ENCODE data around the gene TRIO.

TRIO gene

DNA sequence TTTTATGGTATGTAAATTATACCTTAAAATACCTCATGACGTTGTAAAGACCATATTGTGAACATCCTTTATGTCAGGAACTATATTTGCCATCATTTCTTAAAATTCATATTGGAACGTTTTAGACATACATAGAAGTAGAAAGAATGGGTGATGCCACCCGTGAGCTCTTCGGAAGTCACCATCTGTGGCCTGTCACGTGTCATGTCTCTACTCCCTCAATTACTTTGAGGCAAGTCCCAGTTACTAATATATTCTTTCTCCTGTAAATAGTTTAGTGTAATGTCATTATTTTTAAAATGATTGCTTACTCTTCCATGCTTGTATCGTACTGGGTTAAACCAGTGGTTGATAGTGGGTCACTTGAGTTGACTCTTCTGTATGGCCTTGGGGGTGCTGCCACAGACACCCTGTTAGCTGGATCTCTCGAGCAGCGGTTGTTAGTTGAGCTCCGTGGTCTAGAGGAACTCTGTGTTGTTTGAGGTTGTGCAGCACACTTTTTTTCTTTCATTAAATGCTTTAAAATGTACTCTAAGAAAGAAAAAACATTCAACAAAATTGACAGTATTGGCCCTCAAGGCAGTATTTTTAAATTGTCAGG lies 66.2 kb downstream of the TRIO start:
- DNase-seq (ENCODE audit: low spot score), result no peak

- DNase-seq (ENCODE audit: low spot score), result no peak
Measured at GRCh38 chr5:14209836-14210235, 66.7 kb downstream of the TRIO start.

GRCh38 chr5:14210729-14211128 lies 67.6 kb downstream of the TRIO start:
- no peak for DNase-seq (ENCODE audit: low spot score)

GRCh38 chr5:14211818-14212803 lies 69.0 kb downstream of the TRIO start:
- DNase-seq (ENCODE audit: low spot score), result no peak

GRCh38 chr5:14212838-14213237 lies 69.7 kb downstream of the TRIO start:
- DNase-seq (ENCODE audit: low spot score), result no peak

- no peak for DNase-seq (ENCODE audit: low spot score)
Measured at GRCh38 chr5:14213253-14213652, 70.1 kb downstream of the TRIO start.

DNA sequence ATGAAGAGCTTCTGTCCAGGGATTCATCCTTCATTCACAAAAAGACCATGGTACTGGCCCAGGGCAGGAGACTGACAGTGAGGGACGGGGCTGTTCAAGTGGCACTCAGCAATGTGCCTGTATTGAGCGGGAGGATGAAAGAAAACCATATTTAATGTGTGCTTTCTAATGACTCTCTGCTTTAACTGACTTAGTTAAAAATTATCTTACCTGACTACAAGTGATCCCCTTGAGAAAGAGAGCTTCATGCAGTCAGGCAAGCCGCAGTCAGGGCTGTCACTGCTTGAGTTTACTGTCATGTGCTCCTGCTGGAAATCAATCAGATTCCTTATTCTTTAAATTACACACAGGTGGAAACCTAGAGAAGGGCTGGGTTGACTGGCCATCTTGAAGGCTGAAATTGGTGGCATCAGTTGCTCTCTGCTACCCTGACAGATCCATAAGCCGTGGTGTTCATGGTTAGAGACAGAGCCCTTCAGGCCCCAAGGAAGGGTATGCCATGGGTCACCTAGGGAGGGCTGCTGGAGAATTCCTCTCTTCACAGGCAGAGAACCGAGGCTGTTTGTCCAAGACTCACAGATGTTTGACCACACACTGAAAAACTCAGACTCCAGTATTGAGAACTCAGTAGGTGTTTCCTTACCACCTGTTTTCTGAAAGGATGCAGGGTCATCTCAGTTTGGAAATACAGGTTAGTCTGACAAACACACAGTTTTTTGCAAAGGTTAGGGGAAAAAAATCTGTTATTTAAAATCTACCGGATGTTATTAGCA lies 70.9 kb downstream of the TRIO start:
- no peak for DNase-seq (ENCODE audit: low spot score)

- no peak for DNase-seq (ENCODE audit: low spot score)
Measured at GRCh38 chr5:14215901-14216300, 72.8 kb downstream of the TRIO start.

- DNase-seq (ENCODE audit: low spot score), result no peak
Measured at GRCh38 chr5:14216372-14216771, 73.2 kb downstream of the TRIO start.

DNA sequence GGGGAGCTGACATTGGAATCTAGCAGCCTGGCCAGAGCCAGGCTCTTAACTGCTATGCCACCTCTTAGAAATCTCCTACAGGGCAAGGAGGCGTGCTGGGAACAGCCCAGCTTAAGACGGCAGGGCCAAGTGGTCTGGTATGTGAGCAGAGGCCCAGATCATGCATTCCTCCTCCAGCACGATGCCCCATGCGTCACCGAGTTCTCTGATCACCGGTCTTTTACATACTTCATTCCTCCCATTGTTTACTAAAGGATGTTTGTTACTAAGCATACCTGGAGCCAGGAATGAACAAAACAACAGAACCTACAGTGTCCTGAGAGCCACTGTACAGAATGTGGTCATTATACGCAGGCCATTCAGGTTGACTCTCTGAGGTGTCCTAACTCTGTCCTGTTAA lies 73.8 kb downstream of the TRIO start:
- DNase-seq (ENCODE audit: low spot score), result no peak

- no peak for DNase-seq (ENCODE audit: low spot score)
Measured at GRCh38 chr5:14217587-14217986, 74.4 kb downstream of the TRIO start.

- DNase-seq (ENCODE audit: low spot score), result no peak
Measured at GRCh38 chr5:14218011-14218410, 74.9 kb downstream of the TRIO start.

- no peak for DNase-seq (ENCODE audit: low spot score)
Measured at GRCh38 chr5:14218480-14218879, 75.3 kb downstream of the TRIO start.

- DNase-seq (ENCODE audit: low spot score), result no peak
Measured at GRCh38 chr5:14218897-14219573, 75.9 kb downstream of the TRIO start.

DNA sequence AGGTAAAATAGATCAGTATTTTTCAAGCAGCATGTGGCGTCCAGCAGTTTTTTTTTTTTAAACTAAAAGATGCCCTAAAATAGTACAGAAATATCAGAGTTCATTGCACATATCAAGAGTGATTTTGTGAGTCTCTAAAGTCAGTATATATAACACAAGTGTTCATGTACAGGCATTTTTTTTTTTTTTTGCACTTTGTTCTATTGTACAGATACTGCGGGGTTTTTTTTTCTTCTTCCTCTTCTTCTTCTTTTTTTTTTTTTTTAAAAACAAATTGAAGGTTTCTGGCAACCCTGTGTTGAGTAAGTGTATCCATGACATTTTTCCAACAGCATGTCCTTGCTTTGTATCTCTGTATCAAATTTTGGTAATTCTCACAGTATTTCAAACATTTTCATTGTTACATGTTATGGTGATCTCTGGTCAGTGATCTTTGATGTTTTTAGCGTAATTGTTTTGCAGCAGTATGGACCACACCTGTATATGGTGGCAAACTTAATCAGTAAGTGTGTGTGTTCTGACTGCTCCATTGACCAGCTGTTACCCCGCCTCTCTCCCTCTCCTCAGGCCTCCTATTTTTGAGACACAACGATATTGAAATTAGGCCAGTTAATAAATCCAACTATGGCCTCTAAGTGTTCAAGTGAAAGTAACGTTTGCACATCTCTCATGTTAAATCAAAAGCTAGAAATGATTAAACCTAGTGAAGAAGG lies 76.8 kb downstream of the TRIO start:
- DNase-seq (ENCODE audit: low spot score), result no peak

DNA sequence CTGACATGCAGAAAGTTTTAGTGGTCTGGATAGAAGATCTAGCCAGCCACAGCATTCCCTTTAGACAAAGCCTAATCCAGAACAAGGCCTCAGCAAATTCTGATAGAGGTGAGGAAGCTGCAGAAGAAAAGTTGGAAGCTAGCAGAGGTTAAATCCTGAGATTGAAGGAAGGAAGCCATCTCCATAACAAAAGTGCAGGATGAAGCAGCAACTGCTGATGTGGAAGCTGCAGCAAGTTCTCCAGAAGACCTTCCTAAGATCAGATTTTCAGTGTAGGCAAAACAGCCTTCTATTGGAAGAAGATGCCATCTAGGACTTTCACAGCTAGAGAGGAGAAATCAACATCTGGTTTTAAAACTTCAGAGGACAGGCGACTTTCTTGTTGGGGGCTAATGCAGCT lies 77.5 kb downstream of the TRIO start:
- no peak for DNase-seq (ENCODE audit: low spot score)

- no peak for DNase-seq (ENCODE audit: low spot score)
Measured at GRCh38 chr5:14221732-14222131, 78.6 kb downstream of the TRIO start.

DNA sequence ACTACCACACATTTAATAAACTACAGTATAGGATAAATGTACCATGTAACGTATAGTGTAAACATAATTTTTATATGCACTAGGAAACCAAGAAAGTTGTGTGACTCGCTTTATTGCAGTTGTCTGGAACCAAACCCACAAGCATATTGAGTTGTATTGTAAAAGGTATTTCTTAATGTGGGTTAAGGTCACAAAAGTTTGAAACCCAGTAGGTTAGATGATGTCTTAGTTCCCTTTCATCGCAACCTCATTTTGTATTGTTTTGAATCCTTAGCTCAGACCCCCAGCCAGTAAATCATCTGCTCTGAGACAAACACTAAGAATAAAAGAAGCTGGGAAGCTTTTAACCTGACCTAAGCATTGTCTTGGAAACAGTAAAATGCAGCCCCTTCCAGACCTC lies 79.1 kb downstream of the TRIO start:
- no peak for DNase-seq (ENCODE audit: low spot score)

DNA sequence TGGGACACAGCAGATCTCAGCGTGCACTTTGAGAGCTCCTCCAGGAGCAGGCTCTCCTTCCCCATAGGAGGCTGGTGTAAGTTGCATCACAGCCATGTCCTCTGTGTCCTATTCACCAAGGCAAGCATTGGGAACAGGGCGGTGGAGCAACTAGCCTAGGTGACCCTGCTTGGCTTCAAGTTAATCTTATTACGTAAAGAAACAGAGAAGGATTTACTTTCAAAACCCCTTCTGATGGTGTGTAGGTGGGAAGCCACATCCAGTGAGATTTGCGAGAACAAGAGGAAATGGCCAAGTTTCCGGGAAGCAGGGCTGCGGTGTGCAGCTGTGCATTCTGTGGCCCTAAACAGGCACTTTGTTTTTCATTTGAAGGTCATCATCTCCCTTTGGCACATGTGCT lies 80.2 kb downstream of the TRIO start:
- DNase-seq (ENCODE audit: low spot score), result no peak

- no peak for DNase-seq (ENCODE audit: low spot score)
Measured at GRCh38 chr5:14225173-14225834, 82.2 kb downstream of the TRIO start.

GRCh38 chr5:14226149-14226548 lies 83.0 kb downstream of the TRIO start:
- DNase-seq (ENCODE audit: low spot score), result no peak

All from ecto neural progenitor cell (in vitro differentiated cells).